Central memory CD8-positive, alpha-beta T cell (primary cell): ENCODE results near the gene ITGB8.

Experiments
- ATAC-seq: fragments of 150-1000 bp; cut with Tn5 transposase; replicated peaks from 2 replicates; pipeline ENCODE4 v1.10.0; 2022; ENCODE audit warnings: mild to moderate bottlenecking, moderate FRiP score, moderate number of reproducible peaks; ENCODE audit not compliant: poor library complexity, severe bottlenecking; ENCODE audit errors: extremely low read depth
- DNase-seq, 2 donors: peaks; one replicate each; pipeline ENCODE4 v3.0.0; 2021; ENCODE audit warnings: low spot score in 2 of 2
- H3K27ac Mint-ChIP-seq: one replicate; pipeline ENCODE4 v1.8.0; 2022; ENCODE audit warnings: low read depth, mild to moderate bottlenecking, moderate library complexity, mixed read lengths
- H3K27me3 Mint-ChIP-seq: one replicate; pipeline ENCODE4 v1.8.0; 2022; ENCODE audit warnings: mixed read lengths
- H3K36me3 Mint-ChIP-seq: one replicate; pipeline ENCODE4 v1.8.0; 2022; ENCODE audit warnings: mild to moderate bottlenecking, moderate library complexity, mixed read lengths; ENCODE audit not compliant: insufficient read depth
- H3K4me1 Mint-ChIP-seq: one replicate; pipeline ENCODE4 v1.8.0; 2022; ENCODE audit warnings: mixed read lengths
- H3K4me3 Mint-ChIP-seq: one replicate; pipeline ENCODE4 v1.8.0; 2022; ENCODE audit warnings: mild to moderate bottlenecking, moderate library complexity, mixed read lengths
- H3K9me3 Mint-ChIP-seq: one replicate; pipeline ENCODE4 v1.8.0; 2022; ENCODE audit warnings: mixed read lengths

ITGB8 gene

GRCh38 chr7:20313626-20314025, 17.1 kb upstream of the ITGB8 start:
- Mint-ChIP-seq H3K9me3 (no peaks in the 10 kb centered on the region), H3K4me1 (no peaks in the 10 kb centered on the region), H3K27me3 (no peaks in the 10 kb centered on the region), H3K27ac (no peak overlapping the region), H3K36me3 (no peaks in the 10 kb centered on the region), H3K4me3 (no peak overlapping the region)
- no peak for ATAC-seq
- DNase-seq = no peak

DNA sequence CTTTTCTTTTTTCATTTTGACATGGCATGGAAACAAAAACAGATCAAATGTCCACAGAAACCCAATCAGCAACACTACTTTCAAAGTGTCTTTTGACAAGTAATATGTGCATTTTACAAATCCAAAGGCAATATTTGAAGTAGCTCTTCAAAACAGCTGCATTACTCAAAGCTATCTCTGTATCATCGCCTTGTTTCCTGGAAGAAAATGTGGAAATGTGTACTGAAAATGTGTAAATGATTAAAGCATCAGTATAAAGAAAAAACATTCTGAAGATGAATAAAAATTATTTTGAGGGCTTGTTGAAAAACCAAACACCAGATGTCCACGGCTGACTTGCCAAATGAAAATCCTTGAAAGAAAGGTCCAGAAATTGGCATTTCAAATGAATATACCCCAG, 16.5 kb upstream of the ITGB8 start:
- no peaks in the 10 kb centered on the region for H3K36me3 Mint-ChIP-seq
- H3K9me3 Mint-ChIP-seq = no peaks in the 10 kb centered on the region
- ATAC-seq (no peak), DNase-seq (no peak)
- H3K4me3 Mint-ChIP-seq = no peak overlapping the region
- H3K27ac Mint-ChIP-seq = no peak overlapping the region
- H3K4me1 Mint-ChIP-seq = no peaks in the 10 kb centered on the region
- H3K27me3 Mint-ChIP-seq = no peaks in the 10 kb centered on the region

DNA sequence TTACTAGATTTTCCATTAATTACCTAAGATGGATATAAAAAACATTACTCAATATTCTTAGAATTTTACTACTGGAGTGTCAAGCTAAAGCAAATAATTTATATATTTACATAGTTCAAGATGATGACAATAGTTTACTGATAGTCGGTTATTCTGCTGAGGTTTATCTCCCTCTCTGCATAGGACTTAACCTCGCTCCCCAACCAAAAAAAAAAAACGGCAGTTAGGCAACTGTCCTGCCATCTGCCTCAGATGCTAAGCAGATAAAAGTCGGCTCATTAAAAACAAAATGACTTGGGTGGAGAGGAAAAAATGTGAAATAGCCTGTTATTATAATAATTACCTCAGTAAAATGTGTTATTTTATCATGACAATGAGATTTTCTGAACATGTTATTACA, 14.0 kb upstream of the ITGB8 start:
- H3K27ac Mint-ChIP-seq = no peak overlapping the region
- no peak for DNase-seq
- no peak for ATAC-seq
- H3K4me3 Mint-ChIP-seq = no peak overlapping the region
- H3K9me3 Mint-ChIP-seq = no peaks in the 10 kb centered on the region
- H3K4me1 Mint-ChIP-seq = no peaks in the 10 kb centered on the region
- no peaks in the 10 kb centered on the region for H3K27me3 Mint-ChIP-seq
- no peaks in the 10 kb centered on the region for H3K36me3 Mint-ChIP-seq

GRCh38 chr7:20317413-20317812, 13.3 kb upstream of the ITGB8 start:
- Mint-ChIP-seq H3K4me3 (no peak overlapping the region), H3K4me1 (no peaks in the 10 kb centered on the region), H3K36me3 (no peaks in the 10 kb centered on the region)

GRCh38 chr7:20318933-20319332, 11.8 kb upstream of the ITGB8 start:
- H3K36me3 Mint-ChIP-seq = no peaks in the 10 kb centered on the region
- ATAC-seq (no peak), DNase-seq (no peak)
- H3K27ac Mint-ChIP-seq = no peak overlapping the region
- no peaks in the 10 kb centered on the region for H3K9me3 Mint-ChIP-seq
- H3K27me3 Mint-ChIP-seq = no peaks in the 10 kb centered on the region
- H3K4me3 Mint-ChIP-seq = no peak overlapping the region
- no peaks in the 10 kb centered on the region for H3K4me1 Mint-ChIP-seq

More at GRCh38 chr7:20317413-20317812, 13.3 kb upstream of the ITGB8 start:
- ATAC-seq (no peak), DNase-seq (no peak)
- Mint-ChIP-seq H3K27ac (no peak overlapping the region), H3K9me3 (no peaks in the 10 kb centered on the region), H3K27me3 (no peaks in the 10 kb centered on the region)

DNA sequence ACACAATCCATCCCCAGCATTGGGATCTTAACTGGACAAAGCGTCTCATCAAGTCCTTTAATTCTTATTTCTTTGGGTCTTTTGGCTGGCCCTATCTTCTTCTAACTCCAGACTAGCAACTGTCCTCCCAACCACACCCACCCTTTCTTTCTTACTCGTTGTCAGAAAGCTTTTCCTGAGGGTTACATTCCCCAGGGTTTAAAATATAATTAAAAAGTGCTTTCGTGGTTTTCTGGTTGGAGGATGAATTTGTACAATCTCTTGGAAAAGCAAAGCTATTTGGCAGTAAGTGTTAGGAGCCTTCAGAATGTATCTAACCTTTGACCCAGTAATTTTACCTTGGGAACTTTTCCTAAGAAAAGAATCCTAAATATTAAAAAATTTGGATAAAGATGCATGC, 10.4 kb upstream of the ITGB8 start:
- DNase-seq (no peak), ATAC-seq (no peak)
- no peak overlapping the region for H3K27ac Mint-ChIP-seq
- no peak overlapping the region for H3K4me3 Mint-ChIP-seq
- H3K36me3 Mint-ChIP-seq = no peaks in the 10 kb centered on the region
- no peaks in the 10 kb centered on the region for H3K27me3 Mint-ChIP-seq
- H3K9me3 Mint-ChIP-seq = no peaks in the 10 kb centered on the region
- no peaks in the 10 kb centered on the region for H3K4me1 Mint-ChIP-seq

DNA sequence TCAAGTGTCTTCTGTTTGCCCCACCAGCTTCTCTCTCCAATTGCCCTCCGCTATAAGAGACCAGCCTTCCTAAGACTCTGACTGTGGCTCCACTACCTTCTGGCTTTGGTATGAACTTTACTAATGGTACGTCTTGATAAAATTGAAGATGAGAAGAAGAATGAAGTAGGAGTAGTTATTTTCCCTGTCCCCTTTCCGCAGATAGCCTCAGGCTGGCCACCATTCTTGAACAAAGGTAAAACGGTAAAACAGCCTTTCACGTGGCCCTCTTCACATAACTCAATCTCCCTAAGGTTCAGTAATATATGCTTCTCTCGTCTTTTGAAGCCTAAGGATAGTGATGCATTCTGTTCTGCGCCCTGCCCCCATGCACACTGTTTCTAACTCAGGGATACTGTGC, 9.9 kb upstream of the ITGB8 start:
- H3K27me3 Mint-ChIP-seq = no peaks in the 10 kb centered on the region
- DNase-seq = no peak
- no peak for ATAC-seq
- no peaks in the 10 kb centered on the region for H3K36me3 Mint-ChIP-seq
- no peak overlapping the region for H3K27ac Mint-ChIP-seq
- H3K4me1 Mint-ChIP-seq = no peaks in the 10 kb centered on the region
- no peak overlapping the region for H3K4me3 Mint-ChIP-seq
- no peaks in the 10 kb centered on the region for H3K9me3 Mint-ChIP-seq

DNA sequence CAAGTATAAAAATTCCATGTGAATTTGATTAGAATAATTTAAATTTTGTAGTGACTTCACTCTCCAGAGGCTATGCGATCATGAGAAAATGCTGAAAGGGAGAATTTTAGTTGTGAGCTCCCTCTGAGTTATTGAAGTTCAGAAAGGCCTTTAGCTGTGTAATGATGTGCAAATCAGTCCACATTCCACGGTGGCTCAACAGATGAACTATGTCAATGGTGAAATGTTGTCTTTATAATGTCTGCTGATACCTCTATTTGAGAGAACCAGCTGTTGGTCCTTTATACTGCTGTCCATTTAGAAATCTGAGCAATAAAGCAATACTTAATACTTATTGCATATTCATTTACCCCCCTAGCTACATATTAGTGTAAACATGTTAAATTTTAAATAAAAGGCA, 7.1 kb upstream of the ITGB8 start:
- no peak overlapping the region for H3K4me3 Mint-ChIP-seq
- H3K27me3 Mint-ChIP-seq = no peaks in the 10 kb centered on the region
- ATAC-seq = no peak
- H3K4me1 Mint-ChIP-seq = no peaks in the 10 kb centered on the region
- H3K27ac Mint-ChIP-seq = no peak overlapping the region
- no peaks in the 10 kb centered on the region for H3K36me3 Mint-ChIP-seq
- no peak for DNase-seq
- H3K9me3 Mint-ChIP-seq = no peaks in the 10 kb centered on the region

- no peak overlapping the region for H3K27ac Mint-ChIP-seq
- H3K27me3 Mint-ChIP-seq = peaks cover 20% of the 10 kb centered on the region
- peaks cover 2% of the 10 kb centered on the region for H3K36me3 Mint-ChIP-seq
- DNase-seq = no peak
- no peaks in the 10 kb centered on the region for H3K9me3 Mint-ChIP-seq
- H3K4me1 Mint-ChIP-seq = peaks cover 14% of the 10 kb centered on the region
- ATAC-seq = no peak
- H3K4me3 Mint-ChIP-seq = no peak overlapping the region
Observed at GRCh38 chr7:20326342-20326741, 4.4 kb upstream of the ITGB8 start.

DNA sequence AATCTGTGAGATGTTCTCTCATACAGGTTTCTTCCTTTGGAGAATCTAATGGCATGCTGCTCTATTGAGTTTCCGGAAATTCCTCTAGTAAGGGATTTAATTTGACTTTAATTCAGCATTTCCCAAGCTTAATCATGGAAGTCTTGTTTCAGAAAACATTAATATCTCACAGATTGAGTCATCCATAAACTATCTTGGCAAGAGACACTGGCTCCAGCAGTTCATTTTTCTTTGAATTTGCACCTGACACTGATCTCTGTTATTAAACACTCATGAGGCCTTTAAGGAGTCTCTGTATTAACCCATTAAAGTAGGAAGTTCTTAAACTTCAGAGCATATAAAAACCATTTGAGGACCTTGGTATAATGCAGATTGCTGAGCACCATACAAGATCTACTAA, 3.6 kb upstream of the ITGB8 start:
- Mint-ChIP-seq H3K36me3 (peaks cover 4% of the 10 kb centered on the region), H3K27ac (no peak overlapping the region), H3K4me3 (no peak overlapping the region), H3K9me3 (no peaks in the 10 kb centered on the region), H3K4me1 (peaks cover 20% of the 10 kb centered on the region), H3K27me3 (peaks cover 27% of the 10 kb centered on the region)
- ATAC-seq (no peak), DNase-seq (no peak)

DNA sequence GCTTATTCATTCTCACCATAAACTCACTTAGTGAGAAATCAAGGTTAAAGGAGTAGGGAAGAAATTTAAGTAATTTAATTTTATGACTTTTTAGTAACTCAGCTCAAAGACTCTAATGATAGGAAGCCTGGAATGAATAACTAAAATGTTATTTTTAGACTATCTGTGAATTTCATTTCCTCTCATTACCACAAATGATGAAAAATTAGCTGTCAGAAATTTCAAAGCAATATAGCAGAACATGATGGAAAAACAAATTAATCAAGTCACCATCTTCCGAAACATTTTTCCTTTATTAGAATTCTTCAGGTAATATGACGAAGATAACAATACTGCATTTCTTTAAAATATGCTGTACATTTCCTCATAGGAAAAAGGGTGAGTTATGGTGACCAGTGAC, 2.7 kb upstream of the ITGB8 start:
- Mint-ChIP-seq H3K4me1 (peaks cover 20% of the 10 kb centered on the region), H3K27ac (no peak overlapping the region), H3K4me3 (no peak overlapping the region)

DNA sequence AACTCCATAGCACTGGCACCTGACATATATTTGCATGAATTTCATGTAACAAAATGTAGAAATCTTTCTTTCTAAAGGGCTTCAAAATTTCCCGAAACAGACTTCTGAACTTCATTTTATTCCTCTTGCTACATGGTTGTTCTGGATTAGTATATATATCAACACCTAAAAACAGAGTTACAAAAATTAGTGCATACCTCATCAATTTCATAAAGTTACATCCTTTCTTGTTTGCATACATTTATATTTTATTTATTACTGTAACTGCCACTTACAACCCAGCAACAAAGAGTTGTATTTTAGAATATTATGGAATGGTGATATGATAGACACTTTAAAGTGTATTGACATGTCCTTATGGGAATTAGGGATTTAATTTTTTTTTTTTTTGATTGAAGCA, 2.0 kb upstream of the ITGB8 start:
- Mint-ChIP-seq H3K36me3 (peaks cover 4% of the 10 kb centered on the region), H3K27ac (no peak overlapping the region), H3K4me3 (no peak overlapping the region), H3K27me3 (peaks cover 33% of the 10 kb centered on the region), H3K4me1 (peaks cover 20% of the 10 kb centered on the region), H3K9me3 (no peaks in the 10 kb centered on the region)
- DNase-seq (no peak), ATAC-seq (no peak)

More for the DNA sequence above, 2.7 kb upstream of the ITGB8 start:
- Mint-ChIP-seq H3K36me3 (peaks cover 4% of the 10 kb centered on the region), H3K27me3 (peaks cover 33% of the 10 kb centered on the region), H3K9me3 (no peaks in the 10 kb centered on the region)
- DNase-seq = no peak
- ATAC-seq = no peak

DNA sequence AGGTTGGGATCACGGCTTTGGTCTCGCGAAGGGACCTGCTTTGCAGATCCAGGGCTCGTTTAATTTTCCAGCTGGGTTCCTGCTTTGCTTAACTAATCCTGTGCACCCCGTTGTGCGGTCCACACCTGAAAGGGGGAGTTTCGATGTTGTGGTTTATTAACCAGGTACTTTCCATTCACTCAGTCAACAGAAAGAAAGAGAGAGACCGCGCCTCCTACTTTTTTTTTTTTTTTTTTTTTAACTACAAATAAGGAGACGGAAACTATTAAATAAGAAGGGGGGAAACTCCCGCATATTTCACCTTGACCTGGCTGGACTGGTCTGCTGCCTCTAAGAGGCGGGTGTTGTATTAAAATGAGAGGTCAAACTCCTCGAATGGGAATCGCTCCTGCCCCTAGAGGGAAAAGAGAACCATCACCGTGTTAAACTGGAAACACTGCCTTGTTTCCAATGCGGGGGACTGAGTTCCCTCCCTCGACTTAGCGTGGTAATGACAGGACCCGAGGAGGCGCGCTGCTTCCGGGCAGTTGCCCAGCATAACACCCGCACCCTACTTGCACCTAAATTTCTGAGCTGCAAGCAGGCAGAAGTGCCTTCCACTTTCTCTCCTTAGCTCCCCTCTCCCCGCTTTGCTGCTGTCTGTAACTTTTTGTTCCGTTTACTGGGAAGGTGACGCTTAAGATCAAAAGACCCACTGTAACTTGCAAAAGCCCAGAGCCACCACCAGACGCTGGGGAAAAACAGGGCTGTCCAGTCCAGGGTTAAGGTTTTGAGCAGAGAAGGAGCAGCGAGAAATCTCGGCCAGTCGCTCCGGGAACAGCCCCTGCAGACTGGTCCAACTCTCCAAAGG, 1.1 kb upstream of the ITGB8 start:
- Mint-ChIP-seq H3K36me3 (peaks cover 4% of the 10 kb centered on the region), H3K27ac (no peak overlapping the region), H3K27me3 (peaks cover 33% of the 10 kb centered on the region), H3K4me3 (peak overlapping the region; percentile 88), H3K9me3 (no peaks in the 10 kb centered on the region), H3K4me1 (peaks cover 20% of the 10 kb centered on the region)
- ATAC-seq (no peak), DNase-seq (no peak)
